ENCODE data around the gene CYB561A3.

- no peak for TF ChIP-seq CTCF (IDR thresholded peaks at IDR 0.05)
- TF ChIP-seq EP300 (IDR thresholded peaks at IDR 0.05), result no peak
- no peak for TF ChIP-seq POLR2AphosphoS5 (IDR thresholded peaks at IDR 0.05)
Measured at GRCh38 chr11:61341706-61342105, 20.0 kb downstream of the CYB561A3 start.

All from suprapubic skin (tissue), 4 donors.